OCI-LY3 (cell line): Measurements from ENCODE around the gene COMMD10.
A peak's percentile ranks its signal among the peaks of the same experiment; 100 is the strongest.

Experiments
- H2AFZ ChIP-seq: fragments of 200-600, 300-600 bp; shearing (Covaris generic); 2 replicates; pipeline ENCODE4 v1.6.0; 2014; ENCODE audit warnings: antibody characterized with exemption, low read depth, low read length
- H3K27ac ChIP-seq: fragments of 200-600, 300-600 bp; sonication (generic); 2 replicates; pipeline ENCODE4 v1.5.1; 2014; ENCODE audit warnings: mild to moderate bottlenecking, low read length, moderate library complexity, mixed read lengths
- H3K27me3 ChIP-seq: fragments of 200-600, 300-600 bp; sonication (generic); 2 replicates; pipeline ENCODE4 v1.6.1; 2014; ENCODE audit warnings: low read depth, low read length, mixed read lengths
- H3K36me3 ChIP-seq: fragments of 200-600, 300-600 bp; sonication (generic); replicated peaks from 2 replicates; pipeline ENCODE3; 2014; ENCODE audit warnings: low read depth, low read length, mixed read lengths
- H3K4me1 ChIP-seq: fragments of 300-600, 200-600 bp; sonication (generic); 2 replicates; pipeline ENCODE4 v1.6.1; 2014; ENCODE audit warnings: low read length, mixed read lengths
- H3K4me2 ChIP-seq: fragments of 200-600, 300-600 bp; sonication (generic); 2 replicates; pipeline ENCODE4 v1.6.1; 2014; ENCODE audit warnings: low read length, mixed read lengths
- H3K4me3 ChIP-seq: fragments of 300-600, 200-600 bp; sonication (generic); 2 replicates; pipeline ENCODE4 v1.5.1; 2014; ENCODE audit warnings: antibody characterized with exemption, mild to moderate bottlenecking, low read length, moderate library complexity
- H3K79me2 ChIP-seq: fragments of 300-600, 200-600 bp; shearing (Covaris generic); 2 replicates; pipeline ENCODE4 v1.6.1; 2014; ENCODE audit warnings: mild to moderate bottlenecking, low read length, mixed read lengths
- H3K9ac ChIP-seq: fragments of 300-600, 200-600 bp; shearing (Covaris generic); 2 replicates; pipeline ENCODE4 v1.6.0; 2014; ENCODE audit warnings: mild to moderate bottlenecking, low read length, moderate library complexity
- H3K9me3 ChIP-seq: fragments of 200-600, 300-600 bp; shearing (Covaris generic); 2 replicates; pipeline ENCODE4 v1.6.1; 2014; ENCODE audit warnings: low read length, mixed read lengths; ENCODE audit not compliant: insufficient read depth
- H4K20me1 ChIP-seq: fragments of 200-600, 300-600 bp; sonication (generic); 2 replicates; pipeline ENCODE4 v1.6.1; 2016; ENCODE audit warnings: low read length, mixed read lengths; ENCODE audit not compliant: insufficient read depth
- EZH2phosphoT487 ChIP-seq: fragments of 200-600 bp; shearing (Covaris generic); IDR thresholded peaks from 2 replicates; pipeline ENCODE4 v1.6.1; 2018; ENCODE audit warnings: antibody characterized with exemption, mixed run types, low read depth
- TF ChIP-seq, protein P1 (sequence below): fragments of 200-600, 300-600 bp; sonication (generic); IDR thresholded peaks from 2 replicates; pipeline ENCODE4 v1.5.1; 2014; ENCODE audit warnings: antibody characterized with exemption, low read length, low read depth

Gene COMMD10

GRCh38 chr5:116084871-116085715, at the start of gene COMMD10:
Gene COMMD10, plus strand, starts transcription at chr5:116085025.
- peak within 1 kb of the TSS; percentile 62 for H3K27ac ChIP-seq
- H2AFZ ChIP-seq: peak within 1 kb of the TSS; percentile 76; the same call in 1 of the 2 replicates
- no peaks in the 10 kb centered on the region for H4K20me1 ChIP-seq
- peaks cover 6% of the 10 kb centered on the region for H3K4me1 ChIP-seq
- no peak for TF ChIP-seq EZH2phosphoT487
- TF ChIP-seq, protein P1, sequence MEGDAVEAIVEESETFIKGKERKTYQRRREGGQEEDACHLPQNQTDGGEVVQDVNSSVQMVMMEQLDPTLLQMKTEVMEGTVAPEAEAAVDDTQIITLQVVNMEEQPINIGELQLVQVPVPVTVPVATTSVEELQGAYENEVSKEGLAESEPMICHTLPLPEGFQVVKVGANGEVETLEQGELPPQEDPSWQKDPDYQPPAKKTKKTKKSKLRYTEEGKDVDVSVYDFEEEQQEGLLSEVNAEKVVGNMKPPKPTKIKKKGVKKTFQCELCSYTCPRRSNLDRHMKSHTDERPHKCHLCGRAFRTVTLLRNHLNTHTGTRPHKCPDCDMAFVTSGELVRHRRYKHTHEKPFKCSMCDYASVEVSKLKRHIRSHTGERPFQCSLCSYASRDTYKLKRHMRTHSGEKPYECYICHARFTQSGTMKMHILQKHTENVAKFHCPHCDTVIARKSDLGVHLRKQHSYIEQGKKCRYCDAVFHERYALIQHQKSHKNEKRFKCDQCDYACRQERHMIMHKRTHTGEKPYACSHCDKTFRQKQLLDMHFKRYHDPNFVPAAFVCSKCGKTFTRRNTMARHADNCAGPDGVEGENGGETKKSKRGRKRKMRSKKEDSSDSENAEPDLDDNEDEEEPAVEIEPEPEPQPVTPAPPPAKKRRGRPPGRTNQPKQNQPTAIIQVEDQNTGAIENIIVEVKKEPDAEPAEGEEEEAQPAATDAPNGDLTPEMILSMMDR: no peak
- H3K79me2 ChIP-seq: peaks cover 38% of the 10 kb centered on the region
- H3K27me3 ChIP-seq: no peaks in the 10 kb centered on the region
- no peaks in the 10 kb centered on the region for H3K9me3 ChIP-seq
- peak within 1 kb of the TSS; percentile 69 for H3K4me2 ChIP-seq
- peak within 1 kb of the TSS; percentile 70 for H3K9ac ChIP-seq
- peak within 1 kb of the TSS; percentile 82 for H3K4me3 ChIP-seq
- H3K36me3 ChIP-seq: peaks cover 10% of the 10 kb centered on the region

GRCh38 chr5:116035123-116035522, 49.7 kb upstream of the COMMD10 start:
- Histone ChIP-seq H3K4me2 (no peak overlapping the region), H3K27ac (no peak overlapping the region), H3K27me3 (peaks cover 7% of the 10 kb centered on the region), H2AFZ (no peak overlapping the region), H3K4me1 (peaks cover 42% of the 10 kb centered on the region), H3K9me3 (no peaks in the 10 kb centered on the region), H3K79me2 (no peaks in the 10 kb centered on the region), H3K36me3 (no peaks in the 10 kb centered on the region), H4K20me1 (no peaks in the 10 kb centered on the region), H3K9ac (no peak overlapping the region), H3K4me3 (no peak overlapping the region)
- TF ChIP-seq, protein P1: no peak
- TF ChIP-seq EZH2phosphoT487: no peak

DNA sequence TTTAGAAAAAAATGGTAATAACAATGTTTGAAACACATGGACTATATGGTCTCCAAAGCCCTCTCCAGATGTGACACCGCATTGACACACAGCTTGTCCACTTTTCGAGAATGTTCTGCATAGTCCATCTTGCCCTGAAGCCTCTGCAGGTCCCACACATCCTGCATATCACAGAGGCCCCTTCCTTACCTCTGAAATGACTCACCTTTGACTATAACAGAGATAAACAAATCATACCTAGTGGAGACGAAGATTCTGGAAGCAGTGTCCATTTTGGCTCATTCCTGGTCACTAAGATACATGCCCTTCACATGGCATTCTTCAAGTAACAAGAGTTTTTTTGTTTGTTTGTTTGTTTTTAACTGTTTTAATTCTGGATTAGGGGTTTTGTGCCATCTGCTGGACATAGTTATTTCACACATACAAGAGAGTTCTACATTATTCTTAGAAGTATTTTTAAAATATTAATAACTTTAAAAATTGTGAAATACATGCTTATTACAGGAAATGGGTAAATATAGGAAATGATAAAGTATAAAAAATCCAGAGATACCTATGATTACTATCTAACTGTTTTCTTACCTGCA, 47.5 kb upstream of the COMMD10 start:
- Histone ChIP-seq H3K4me3 (no peak overlapping the region), H4K20me1 (no peaks in the 10 kb centered on the region), H3K27me3 (peaks cover 7% of the 10 kb centered on the region), H3K79me2 (no peaks in the 10 kb centered on the region), H3K4me2 (no peak overlapping the region), H3K27ac (no peak overlapping the region), H3K9me3 (no peaks in the 10 kb centered on the region), H2AFZ (no peak overlapping the region), H3K9ac (no peak overlapping the region), H3K36me3 (no peaks in the 10 kb centered on the region), H3K4me1 (peaks cover 35% of the 10 kb centered on the region)
- no peak for TF ChIP-seq EZH2phosphoT487
- TF ChIP-seq, protein P1: peak; percentile 38; the same call in 1 of the 2 replicates

- Histone ChIP-seq H3K79me2 (no peaks in the 10 kb centered on the region), H3K36me3 (no peaks in the 10 kb centered on the region), H3K4me3 (0 out of 2 replicates have a peak overlapping the region, but pooled peaks have one; percentile 13), H3K4me2 (peak overlapping the region; percentile 61), H3K27ac (no peak overlapping the region), H3K9me3 (no peaks in the 10 kb centered on the region), H3K9ac (no peak overlapping the region), H3K27me3 (peaks cover 7% of the 10 kb centered on the region), H4K20me1 (no peaks in the 10 kb centered on the region), H2AFZ (peak overlapping the region; percentile 94), H3K4me1 (peaks cover 24% of the 10 kb centered on the region)
- TF ChIP-seq EZH2phosphoT487: no peak
- TF ChIP-seq, protein P1: no peak
These were observed 46.0 kb upstream of the COMMD10 start for GRCh38 chr5:116038817-116039216.
